ENCODE results near the gene IGF2BP1.
A peak's percentile ranks its signal among the peaks of the same experiment; 100 is the strongest.

The IGF2BP1 gene

DNA sequence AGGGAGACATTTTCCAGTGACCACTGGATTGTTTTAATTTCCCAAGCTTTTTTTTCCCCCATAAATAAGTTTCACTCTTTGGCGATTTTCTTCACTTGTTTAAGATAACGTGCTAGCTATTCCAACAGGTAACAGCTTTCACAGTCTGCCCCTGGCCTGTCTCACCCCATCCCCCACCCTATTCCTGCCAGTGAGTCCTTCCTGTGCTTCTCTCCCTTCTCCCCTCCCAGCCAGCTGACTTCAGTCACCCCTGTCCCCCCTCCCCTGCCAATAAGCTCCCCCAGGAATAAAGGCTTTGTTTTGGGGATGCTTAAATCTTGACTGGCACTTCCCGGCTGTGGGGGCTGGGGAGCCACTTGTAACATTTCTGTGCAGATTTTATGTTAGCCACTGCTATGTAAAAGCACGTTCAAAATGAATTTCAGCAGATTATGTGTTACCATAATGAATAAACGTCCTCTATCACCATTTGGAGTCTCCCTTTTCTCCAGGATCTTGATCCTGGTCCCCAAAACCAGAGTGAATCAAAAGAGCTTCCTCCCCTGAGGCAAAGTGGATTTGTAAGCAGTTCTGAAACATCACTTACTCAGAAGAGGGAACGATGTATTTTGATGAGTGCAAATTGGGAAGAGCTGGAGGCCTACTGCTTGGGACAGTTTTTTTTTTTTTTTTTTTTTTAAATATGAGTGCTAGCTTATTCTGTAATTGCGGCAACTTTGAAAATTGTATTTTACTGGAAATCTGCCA, 58.2 kb downstream of the IGF2BP1 start:
- no peaks in the 10 kb centered on the region for H3K36me3 ChIP-seq (ENCODE audit: insufficient read depth, low read length)
- H2AFZ ChIP-seq (ENCODE audit: low read length, unreplicated experiment): no peak overlapping the region
- H3K4me1 ChIP-seq (ENCODE audit: control insufficient read depth, insufficient read depth, low read length, unreplicated experiment): no peaks in the 10 kb centered on the region
- no peaks in the 10 kb centered on the region for H3K79me2 ChIP-seq (ENCODE audit: control insufficient read depth, insufficient read depth, low read length, unreplicated experiment)
- no peaks in the 10 kb centered on the region for H3K27me3 ChIP-seq (ENCODE audit: insufficient read depth, low read length)
- no peak overlapping the region for H3K27ac ChIP-seq (ENCODE audit: low read depth, low read length)
- no peak overlapping the region for H3K4me3 ChIP-seq (ENCODE audit: low read depth, low read length)

DNA sequence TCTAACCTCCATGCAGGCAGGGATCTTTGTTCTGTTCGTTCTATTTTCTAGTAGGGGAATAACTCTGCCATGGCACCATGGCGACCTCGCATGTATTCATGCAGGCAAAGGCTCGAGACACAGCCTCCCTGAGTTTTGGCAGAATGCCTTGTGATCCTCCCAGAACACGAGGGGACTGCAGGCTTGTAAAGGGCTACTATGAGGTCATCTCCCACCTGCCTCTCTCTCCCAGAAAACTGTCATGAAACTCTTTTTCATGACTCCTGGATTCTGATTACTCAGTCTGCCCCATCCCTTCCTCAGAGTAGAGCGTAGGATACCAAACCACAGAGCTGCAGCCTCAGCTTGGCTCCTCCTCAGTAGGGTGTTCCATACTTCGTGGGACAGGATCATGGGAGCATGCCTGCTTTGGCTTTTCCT, 64.3 kb downstream of the IGF2BP1 start:
- no peaks in the 10 kb centered on the region for H3K27me3 ChIP-seq (ENCODE audit: insufficient read depth, low read length)
- H2AFZ ChIP-seq (ENCODE audit: low read length, unreplicated experiment): no peak overlapping the region
- no peak overlapping the region for H3K27ac ChIP-seq (ENCODE audit: low read depth, low read length)
- no peaks in the 10 kb centered on the region for H3K4me1 ChIP-seq (ENCODE audit: control insufficient read depth, insufficient read depth, low read length, unreplicated experiment)
- no peak overlapping the region for H3K4me3 ChIP-seq (ENCODE audit: low read depth, low read length)
- no peaks in the 10 kb centered on the region for H3K79me2 ChIP-seq (ENCODE audit: control insufficient read depth, insufficient read depth, low read length, unreplicated experiment)
- no peaks in the 10 kb centered on the region for H3K36me3 ChIP-seq (ENCODE audit: insufficient read depth, low read length)

GRCh38 chr17:49063652-49064051, 66.5 kb downstream of the IGF2BP1 start:
- Histone ChIP-seq H3K4me1 (ENCODE audit: control insufficient read depth, insufficient read depth, low read length, unreplicated experiment) (peaks cover 3% of the 10 kb centered on the region), H3K27me3 (ENCODE audit: insufficient read depth, low read length) (no peaks in the 10 kb centered on the region), H3K79me2 (ENCODE audit: control insufficient read depth, insufficient read depth, low read length, unreplicated experiment) (no peaks in the 10 kb centered on the region), H3K4me3 (ENCODE audit: low read depth, low read length) (no peak overlapping the region), H3K27ac (ENCODE audit: low read depth, low read length) (no peak overlapping the region), H2AFZ (ENCODE audit: low read length, unreplicated experiment) (no peak overlapping the region), H3K36me3 (ENCODE audit: insufficient read depth, low read length) (no peaks in the 10 kb centered on the region)

DNA sequence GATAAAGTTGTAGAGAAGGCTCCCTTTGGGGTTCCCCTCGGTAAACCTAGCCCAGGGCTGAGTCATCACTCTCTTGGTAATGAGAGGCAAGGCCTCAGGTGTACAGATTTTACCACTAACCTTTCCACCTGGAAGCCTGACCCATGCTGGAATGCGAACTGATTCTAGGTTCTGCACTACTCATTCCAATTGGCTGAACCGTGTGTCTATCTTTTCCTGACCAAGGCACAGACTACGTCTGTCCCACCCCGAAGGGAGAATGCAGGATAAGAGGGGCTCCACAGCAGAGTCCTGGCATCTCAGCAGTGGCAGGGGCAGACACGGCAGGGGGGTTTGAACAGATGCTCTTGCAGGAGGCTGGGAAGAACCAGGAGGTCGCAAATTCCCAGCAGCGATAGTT, 70.0 kb downstream of the IGF2BP1 start:
- H3K27me3 ChIP-seq (ENCODE audit: insufficient read depth, low read length): no peaks in the 10 kb centered on the region
- H3K36me3 ChIP-seq (ENCODE audit: insufficient read depth, low read length): no peaks in the 10 kb centered on the region
- H3K79me2 ChIP-seq (ENCODE audit: control insufficient read depth, insufficient read depth, low read length, unreplicated experiment): no peaks in the 10 kb centered on the region
- H3K27ac ChIP-seq (ENCODE audit: low read depth, low read length): no peak overlapping the region
- no peak overlapping the region for H3K4me3 ChIP-seq (ENCODE audit: low read depth, low read length)
- no peak overlapping the region for H2AFZ ChIP-seq (ENCODE audit: low read length, unreplicated experiment)
- H3K4me1 ChIP-seq (ENCODE audit: control insufficient read depth, insufficient read depth, low read length, unreplicated experiment): peaks cover 16% of the 10 kb centered on the region

DNA sequence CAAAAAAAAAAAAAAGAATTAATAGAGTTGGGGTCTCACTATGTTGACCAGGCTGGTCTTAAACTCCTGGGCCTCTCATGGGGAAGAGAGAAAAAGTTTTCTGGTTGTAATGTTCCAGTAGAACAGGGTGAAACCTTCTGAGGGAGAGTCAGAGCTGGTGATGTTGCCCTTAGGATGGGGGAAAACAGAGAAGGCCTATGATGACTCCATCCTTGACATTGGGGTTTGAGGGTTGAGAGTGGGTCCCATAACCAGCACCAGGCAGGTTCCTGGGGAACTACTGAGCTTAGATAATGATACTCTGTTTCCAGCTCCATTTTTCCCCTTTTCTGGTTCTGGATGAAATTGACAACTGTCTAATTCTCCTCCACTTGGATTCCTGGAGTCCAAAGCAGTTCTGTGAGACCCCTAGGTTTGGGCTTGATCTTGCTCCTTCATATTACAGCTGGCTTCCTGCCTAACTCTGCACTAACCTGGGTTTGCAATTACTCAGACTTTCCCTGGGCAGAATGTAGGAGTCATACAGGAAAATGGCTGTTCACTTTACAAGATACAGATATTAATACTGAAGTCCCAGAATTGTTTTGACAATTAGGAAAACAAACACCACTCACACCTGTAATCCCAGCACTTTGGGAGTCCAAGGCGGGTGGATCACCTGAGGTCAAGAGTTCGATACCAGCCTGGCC, 72.5 kb downstream of the IGF2BP1 start:
- no peaks in the 10 kb centered on the region for H3K79me2 ChIP-seq (ENCODE audit: control insufficient read depth, insufficient read depth, low read length, unreplicated experiment)
- H3K4me3 ChIP-seq (ENCODE audit: low read depth, low read length): no peak overlapping the region
- H3K27ac ChIP-seq (ENCODE audit: low read depth, low read length): peak overlapping the region; percentile 21; the same call in 1 of the 2 replicates
- H3K27me3 ChIP-seq (ENCODE audit: insufficient read depth, low read length): no peaks in the 10 kb centered on the region
- H3K4me1 ChIP-seq (ENCODE audit: control insufficient read depth, insufficient read depth, low read length, unreplicated experiment): peaks cover 16% of the 10 kb centered on the region
- H2AFZ ChIP-seq (ENCODE audit: low read length, unreplicated experiment): peak overlapping the region; percentile 51
- no peaks in the 10 kb centered on the region for H3K36me3 ChIP-seq (ENCODE audit: insufficient read depth, low read length)

DNA sequence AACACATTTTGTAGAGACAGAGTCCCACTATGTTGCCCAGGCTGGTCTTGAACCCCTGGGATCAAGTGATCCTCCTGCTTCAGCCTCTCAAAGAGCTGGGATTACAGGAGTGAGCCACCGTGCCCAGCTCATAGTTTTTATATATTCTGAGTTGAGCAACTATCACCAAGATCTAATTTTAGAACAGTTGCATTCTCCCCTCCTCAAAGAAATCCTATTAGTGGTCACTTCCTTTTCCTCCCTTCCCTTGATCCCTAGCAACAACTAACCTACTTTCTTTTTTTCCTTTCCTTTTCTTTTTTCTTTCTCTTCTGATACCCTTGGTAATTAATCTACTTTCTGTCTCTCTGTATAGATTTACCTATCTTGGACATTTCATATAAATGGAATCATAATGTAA, 73.9 kb downstream of the IGF2BP1 start:
- Histone ChIP-seq H3K36me3 (ENCODE audit: insufficient read depth, low read length) (no peaks in the 10 kb centered on the region), H3K79me2 (ENCODE audit: control insufficient read depth, insufficient read depth, low read length, unreplicated experiment) (no peaks in the 10 kb centered on the region), H2AFZ (ENCODE audit: low read length, unreplicated experiment) (no peak overlapping the region), H3K27ac (ENCODE audit: low read depth, low read length) (no peak overlapping the region), H3K27me3 (ENCODE audit: insufficient read depth, low read length) (no peaks in the 10 kb centered on the region), H3K4me3 (ENCODE audit: low read depth, low read length) (no peak overlapping the region), H3K4me1 (ENCODE audit: control insufficient read depth, insufficient read depth, low read length, unreplicated experiment) (peaks cover 18% of the 10 kb centered on the region)

- Histone ChIP-seq H3K79me2 (ENCODE audit: control insufficient read depth, insufficient read depth, low read length, unreplicated experiment) (no peaks in the 10 kb centered on the region), H2AFZ (ENCODE audit: low read length, unreplicated experiment) (no peak overlapping the region), H3K27ac (ENCODE audit: low read depth, low read length) (no peak overlapping the region), H3K4me3 (ENCODE audit: low read depth, low read length) (no peak overlapping the region), H3K4me1 (ENCODE audit: control insufficient read depth, insufficient read depth, low read length, unreplicated experiment) (peaks cover 23% of the 10 kb centered on the region), H3K36me3 (ENCODE audit: insufficient read depth, low read length) (no peaks in the 10 kb centered on the region), H3K27me3 (ENCODE audit: insufficient read depth, low read length) (no peaks in the 10 kb centered on the region)
Observed at GRCh38 chr17:49074851-49075540, 77.8 kb downstream of the IGF2BP1 start.

- no peaks in the 10 kb centered on the region for H3K27me3 ChIP-seq (ENCODE audit: insufficient read depth, low read length)
- H3K27ac ChIP-seq (ENCODE audit: low read depth, low read length): peak overlapping the region; percentile 78
- no peaks in the 10 kb centered on the region for H3K79me2 ChIP-seq (ENCODE audit: control insufficient read depth, insufficient read depth, low read length, unreplicated experiment)
- H3K4me1 ChIP-seq (ENCODE audit: control insufficient read depth, insufficient read depth, low read length, unreplicated experiment): peaks cover 25% of the 10 kb centered on the region
- no peak overlapping the region for H3K4me3 ChIP-seq (ENCODE audit: low read depth, low read length)
- no peaks in the 10 kb centered on the region for H3K36me3 ChIP-seq (ENCODE audit: insufficient read depth, low read length)
- no peak overlapping the region for H2AFZ ChIP-seq (ENCODE audit: low read length, unreplicated experiment)
Observed at GRCh38 chr17:49076573-49077384, 79.6 kb downstream of the IGF2BP1 start.

GRCh38 chr17:49078248-49078647, 81.1 kb downstream of the IGF2BP1 start:
- Histone ChIP-seq H2AFZ (ENCODE audit: low read length, unreplicated experiment) (no peak overlapping the region), H3K4me1 (ENCODE audit: control insufficient read depth, insufficient read depth, low read length, unreplicated experiment) (peaks cover 25% of the 10 kb centered on the region), H3K4me3 (ENCODE audit: low read depth, low read length) (no peak overlapping the region), H3K79me2 (ENCODE audit: control insufficient read depth, insufficient read depth, low read length, unreplicated experiment) (no peaks in the 10 kb centered on the region), H3K27ac (ENCODE audit: low read depth, low read length) (no peak overlapping the region), H3K27me3 (ENCODE audit: insufficient read depth, low read length) (no peaks in the 10 kb centered on the region), H3K36me3 (ENCODE audit: insufficient read depth, low read length) (no peaks in the 10 kb centered on the region)

Measured in ACC112 (cell line).